Heart left ventricle (tissue), 16 donors: ENCODE measurements around the gene PRKCA. TPM values are rescaled to one million over a fixed set of nuclear protein-coding genes. Genes with fewer than 3 reads are reported as not detected.

Source experiments
- ATAC-seq, 4 donors: fragments of 200-7000 bp; cut with Tn5 transposase; one replicate each; pipeline ENCODE4 v1.9.1; 2020 to 2022; ENCODE audit warnings: moderate library complexity in 4 of 4, mild to moderate bottlenecking in 3 of 4, moderate number of reproducible peaks in 1 of 4
- DNase-seq, 5 donors: peaks; one replicate each; pipeline ENCODE4 v3.0.0-alpha.2; 2020
- H3K27ac ChIP-seq, 12 donors: fragments of 200-600 bp; sonication (generic) in 4 of 12; one replicate each; pipeline versions ENCODE4 v1.5.0 to v1.8.0; 2016 to 2022; ENCODE audit warnings: mild to moderate bottlenecking in 2 of 12
- H3K27me3 ChIP-seq, 9 donors: fragments of 200-600 bp; sonication (generic) in 2 of 9; one replicate each; pipeline versions ENCODE4 v1.5.1 to v1.8.0; 2016 to 2022; ENCODE audit warnings: mild to moderate bottlenecking in 3 of 9
- H3K36me3 ChIP-seq, 9 donors: fragments of 200-600 bp; sonication (generic) in 2 of 9; one replicate each; pipeline versions ENCODE4 v1.5.0 to v1.8.0; 2018 to 2022; ENCODE audit warnings: mild to moderate bottlenecking in 2 of 9
- H3K4me1 ChIP-seq, 12 donors: fragments of 200-600 bp; sonication (generic) in 4 of 12; one replicate each; pipeline versions ENCODE4 v1.5.0 to v1.8.0; 2016 to 2022; ENCODE audit warnings: mild to moderate bottlenecking in 3 of 12
- H3K4me3 ChIP-seq, 12 donors: fragments of 200-600 bp; sonication (generic) in 4 of 12; one replicate each; pipeline versions ENCODE4 v1.5.0 to v1.8.0; 2017 to 2022; ENCODE audit warnings: mild to moderate bottlenecking in 9 of 12, moderate library complexity in 4 of 12
- H3K9me3 ChIP-seq, 12 donors: fragments of 200-600 bp; sonication (generic) in 4 of 12; one replicate each; pipeline versions ENCODE4 v1.5.0 to v1.8.0; 2016 to 2022; ENCODE audit warnings: mild to moderate bottlenecking in 1 of 12
- POLR2A ChIP-seq, 2 donors: fragments of 450-650 bp; IDR thresholded peaks; one replicate each; pipeline ENCODE4 v1.6.1; 2017; ENCODE audit warnings: antibody characterized with exemption in 2 of 2, mild to moderate bottlenecking in 2 of 2, moderate library complexity in 2 of 2
- WGBS, 4 donors: extraction: QIAGEN DNeasy Blood & Tissue Kit in 2 of 4; methylation state at CpG; one replicate each; pipeline versions ENCODE4 v1.1.5 to v1.1.7; 2013 to 2018; 5-methylcytosine and 5-hydroxymethylcytosine counted together
- intact Hi-C, 10 donors: fragments of 100-400 bp; cut with DNase I; formaldehyde crosslinking; loops; one replicate each; pipeline versions ENCODE4 v1.11.1 to v1.14.2; 2022
- polyA plus RNA-seq, 2 donors: library from polyadenylated mRNA; stranded (reverse); fragments of 200-250 nt; gene quantifications; one replicate each; pipeline ENCODE4 v1.2.3, GENCODE V29; 2013
- total RNA-seq, 9 donors: library from RNA; depleted of rRNA in 2 of 9; stranded (reverse); fragments of >200 nt in 2 of 9; fragmentation: NEBNext Ultra II Directional in 3 of 9; extraction: Animal tissue kit (Norgen Biotek cat#: 25700) in 3 of 9; gene quantifications; one replicate each; pipeline versions ENCODE4 v1.1.0 to v1.2.4, GENCODE V29; 2016 to 2023
- TF ChIP-seq, protein P1 (sequence below), 12 donors: fragments of 200-600 bp; sonication (generic) in 4 of 12; IDR thresholded peaks; one replicate each; pipeline versions ENCODE4 v1.5.0 to v1.8.0; 2018 to 2022; ENCODE audit warnings: antibody characterized with exemption in 12 of 12, mild to moderate bottlenecking in 5 of 12
- donor health status: ischemic (EF 13 %, LVEDD 7.1; RV severe dilation, severe dysfunction).
- donor health status: healthy with polysubstance abuse.
- donor health status: DM: no; HTN: yes; CAD: no.
- donor health status: DM: no; HTN: no; CAD: no.
- donor health status: ischemic (EF 25% LVEDD 6.9; RV normal size, moderate dysfunction).
- donor health status: ischemic (EF 25% LVEDD 5.7; RV mildly dilated, moderate dysfunction).
- donor health status: healthy.
- donor health status: DM: yes; HTN: yes; CAD: no.
- donor health status: ischemic (EF 35%, LVEDD 5.7; RV mildly dilated, moderate dysfunction).
- donor health status: nonischemic (EF 11% LVEDD 7.7; RV severe dilation, severe dysfunction).
- donor health status: DM: yes; HTN: yes; CAD: no.
- donor health status: PGD.
- donor health status: ischemic (EF 29% LVEDD 5.4; RV normal size, mild dysfunction).
- donor health status: nonischemic (EF 23%, LVEDD 6.1; RV moderate dilation, normal function).

PRKCA gene
- total and polyA plus RNA-seq, 11 donors = 3.4 to 26.8 (median 11.4) TPM

DNA sequence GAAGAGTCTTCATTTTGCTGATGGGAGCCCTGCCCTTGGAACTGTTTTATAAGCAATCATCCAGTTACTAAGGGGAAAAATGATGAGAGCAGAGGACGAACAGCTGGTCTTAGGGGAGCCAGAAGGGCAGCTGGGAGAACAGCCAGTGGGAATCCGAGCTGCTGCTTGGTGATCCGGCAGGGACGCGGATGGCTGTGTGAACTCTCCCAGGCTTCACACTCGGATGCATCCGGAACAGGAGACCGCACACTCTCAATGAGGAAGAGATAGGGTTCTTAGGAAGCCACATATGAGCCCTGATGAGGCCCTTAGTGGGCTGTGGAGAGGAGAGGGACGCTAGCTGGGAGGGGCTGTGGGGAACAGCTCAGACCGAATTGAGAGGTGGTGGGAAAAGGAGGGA is 527.5 kb downstream of the PRKCA start:
- intact Hi-C loops = no loop called here
- Histone ChIP-seq H3K27me3 (peaks cover 3 to 38% (median 11%) of the 10 kb centered on the region in 9 donors), H3K9me3 (no peaks in the 10 kb centered on the region), H3K36me3 (no peaks in the 10 kb centered on the region), H3K27ac (no peak overlapping the region), H3K4me3 (no peak overlapping the region), H3K4me1 (peaks cover 0 to 2% (median 0%) of the 10 kb centered on the region in 12 donors)
- 2 to 9% (median 8%) methylated on average over 10 of the region's 10 CpGs for WGBS, 4 donors
- no peak for ATAC-seq
- no peak for DNase-seq
- no peak for TF ChIP-seq POLR2A (IDR thresholded peaks at IDR 0.05)
- TF ChIP-seq, protein P1, sequence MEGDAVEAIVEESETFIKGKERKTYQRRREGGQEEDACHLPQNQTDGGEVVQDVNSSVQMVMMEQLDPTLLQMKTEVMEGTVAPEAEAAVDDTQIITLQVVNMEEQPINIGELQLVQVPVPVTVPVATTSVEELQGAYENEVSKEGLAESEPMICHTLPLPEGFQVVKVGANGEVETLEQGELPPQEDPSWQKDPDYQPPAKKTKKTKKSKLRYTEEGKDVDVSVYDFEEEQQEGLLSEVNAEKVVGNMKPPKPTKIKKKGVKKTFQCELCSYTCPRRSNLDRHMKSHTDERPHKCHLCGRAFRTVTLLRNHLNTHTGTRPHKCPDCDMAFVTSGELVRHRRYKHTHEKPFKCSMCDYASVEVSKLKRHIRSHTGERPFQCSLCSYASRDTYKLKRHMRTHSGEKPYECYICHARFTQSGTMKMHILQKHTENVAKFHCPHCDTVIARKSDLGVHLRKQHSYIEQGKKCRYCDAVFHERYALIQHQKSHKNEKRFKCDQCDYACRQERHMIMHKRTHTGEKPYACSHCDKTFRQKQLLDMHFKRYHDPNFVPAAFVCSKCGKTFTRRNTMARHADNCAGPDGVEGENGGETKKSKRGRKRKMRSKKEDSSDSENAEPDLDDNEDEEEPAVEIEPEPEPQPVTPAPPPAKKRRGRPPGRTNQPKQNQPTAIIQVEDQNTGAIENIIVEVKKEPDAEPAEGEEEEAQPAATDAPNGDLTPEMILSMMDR (IDR thresholded peaks at IDR 0.05) = no peak

DNA sequence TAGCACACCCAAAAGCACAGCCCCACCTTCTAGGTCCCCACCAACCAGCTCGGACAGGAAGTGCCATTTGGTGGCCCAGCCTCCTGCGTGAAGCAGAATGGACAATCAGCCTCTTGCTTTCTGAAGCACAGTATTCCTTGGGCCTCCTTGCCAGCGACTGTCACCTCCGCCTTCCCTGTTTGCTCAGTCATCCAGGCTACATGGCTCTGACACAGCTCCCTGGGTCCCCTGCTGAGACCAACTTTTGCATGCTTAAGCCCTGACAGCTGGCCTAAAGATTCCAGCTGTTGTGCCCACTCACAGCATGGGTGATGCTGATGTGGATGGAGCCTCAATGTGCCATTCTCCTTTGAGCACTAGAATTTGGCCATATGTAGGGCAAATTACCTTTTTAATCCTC is 528.0 kb downstream of the PRKCA start:
- no peak for DNase-seq
- Histone ChIP-seq H3K4me3 (no peak overlapping the region), H3K9me3 (no peaks in the 10 kb centered on the region), H3K27me3 (peaks cover 8 to 44% (median 17%) of the 10 kb centered on the region in 9 donors), H3K36me3 (no peaks in the 10 kb centered on the region), H3K4me1 (peaks cover 0 to 6% (median 0%) of the 10 kb centered on the region in 12 donors), H3K27ac (no peak overlapping the region)
- TF ChIP-seq POLR2A (IDR thresholded peaks at IDR 0.05) = no peak
- TF ChIP-seq, protein P1 (IDR thresholded peaks at IDR 0.05) = no peak
- ATAC-seq = no peak
- WGBS, 4 donors = 23 to 37% (median 27%) methylated on average over 4 of the region's 4 CpGs
- intact Hi-C loops = no loop called here

DNA sequence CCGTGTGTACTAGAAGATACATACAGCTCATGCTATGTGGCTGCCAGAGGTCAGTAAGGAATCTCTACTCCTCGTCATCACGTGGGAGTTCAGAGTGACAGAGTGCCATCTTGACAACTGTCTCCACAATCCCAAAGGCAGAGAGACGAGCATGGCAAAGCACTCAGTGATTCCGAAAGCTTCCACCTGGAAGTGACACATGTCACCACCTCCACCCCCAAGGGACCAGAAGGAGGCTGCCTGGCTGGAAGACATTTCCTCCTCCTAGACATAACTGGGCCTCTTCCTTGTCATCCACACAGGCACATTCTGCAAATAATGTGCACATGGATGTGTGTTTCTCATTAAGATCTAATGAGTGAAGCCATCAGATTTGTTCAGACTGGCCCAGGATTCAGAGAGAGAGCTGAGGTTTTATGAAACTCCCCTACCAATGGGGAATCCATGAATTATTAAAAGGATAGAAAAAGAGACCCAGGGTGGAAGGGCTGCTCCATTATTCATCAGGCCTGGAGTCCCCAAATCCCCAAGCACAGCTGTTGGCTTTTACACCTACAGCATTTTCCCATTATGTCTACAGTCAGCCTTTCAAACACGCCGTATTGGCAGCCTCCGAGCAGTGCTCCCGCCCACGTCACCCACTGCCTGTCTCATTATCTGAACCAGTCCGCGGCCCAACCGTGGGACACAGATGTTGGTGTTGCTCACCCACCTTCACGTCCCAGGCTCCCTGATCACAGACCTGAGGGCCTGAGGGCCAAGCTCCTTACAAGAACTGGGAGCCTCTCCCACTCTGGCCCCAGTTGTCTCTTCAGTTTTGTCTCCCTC is 529.2 kb downstream of the PRKCA start:
- 59 to 67% (median 63%) methylated on average over 13 to 14 of the region's 14 CpGs for WGBS, 4 donors
- Histone ChIP-seq H3K4me1 (peaks cover 0 to 6% (median 0%) of the 10 kb centered on the region in 12 donors), H3K36me3 (no peaks in the 10 kb centered on the region), H3K9me3 (no peaks in the 10 kb centered on the region), H3K27ac (no peak overlapping the region), H3K27me3 (peaks cover 9 to 55% (median 24%) of the 10 kb centered on the region in 9 donors), H3K4me3 (no peak overlapping the region)
- intact Hi-C loops = no loop called here
- TF ChIP-seq, protein P1 (IDR thresholded peaks at IDR 0.05) = no peak
- TF ChIP-seq POLR2A (IDR thresholded peaks at IDR 0.05) = no peak
- ATAC-seq (no peak), DNase-seq (no peak)

DNA sequence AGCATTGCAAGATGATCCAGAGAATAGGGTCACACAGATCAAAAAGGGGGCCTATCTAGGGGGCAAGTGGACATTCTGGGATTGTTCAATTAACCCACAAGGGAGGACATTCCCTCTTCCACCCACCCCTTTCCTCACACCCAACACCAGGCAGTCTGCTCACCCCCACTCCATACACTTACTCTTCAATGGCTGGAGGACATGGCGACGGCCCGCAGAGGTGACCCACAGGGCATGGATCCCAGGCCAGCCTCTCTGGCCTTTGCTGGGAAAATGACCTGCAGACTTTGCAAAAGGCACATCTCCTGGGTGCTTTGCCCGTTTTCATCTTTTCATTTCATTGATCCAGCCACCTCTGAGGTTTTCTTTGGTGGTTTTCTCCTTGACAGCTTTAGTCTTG is 530.8 kb downstream of the PRKCA start:
- TF ChIP-seq, protein P1 (IDR thresholded peaks at IDR 0.05) = no peak
- no peak for TF ChIP-seq POLR2A (IDR thresholded peaks at IDR 0.05)
- Histone ChIP-seq H3K36me3 (no peaks in the 10 kb centered on the region), H3K9me3 (no peaks in the 10 kb centered on the region), H3K4me3 (no peak overlapping the region), H3K27me3 (peaks cover 9 to 55% (median 24%) of the 10 kb centered on the region in 9 donors), H3K4me1 (peaks cover 0 to 6% (median 0%) of the 10 kb centered on the region in 12 donors), H3K27ac (no peak overlapping the region)
- intact Hi-C loops = no loop called here
- DNase-seq = no peak
- ATAC-seq = no peak
- 78 to 86% (median 86%) methylated on average over 4 of the region's 4 CpGs for WGBS, 4 donors
